GM12872 (cell line): ENCODE results near the gene SOCS6.

Experiments used
- CTCF ChIP-seq: IDR thresholded peaks from 3 replicates; pipeline ENCODE4 v1.5.1; 2011; ENCODE audit warnings: low read depth, mild to moderate bottlenecking, low read length, moderate library complexity; ENCODE audit not compliant: insufficient read depth

Gene SOCS6

DNA sequence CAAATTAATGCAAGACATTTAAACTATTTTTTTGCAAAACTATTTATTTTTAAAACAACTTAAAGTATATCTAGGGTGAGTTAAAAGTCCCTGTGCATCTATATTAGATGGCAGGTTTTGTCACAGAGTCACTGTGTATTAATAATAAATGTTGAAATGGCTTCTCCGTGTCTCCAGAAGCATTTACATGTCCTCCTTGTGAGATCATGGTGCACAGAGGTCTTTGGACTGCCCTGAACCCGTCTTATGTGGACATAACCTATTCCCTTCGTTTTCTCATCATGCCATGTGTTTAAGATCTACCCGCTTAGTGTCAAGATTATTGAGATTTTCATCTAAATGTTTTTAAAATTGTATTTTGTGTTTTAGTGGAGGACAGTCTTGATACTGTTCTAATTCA is 39.3 kb downstream of the SOCS6 start:
- no peak for TF ChIP-seq CTCF

GRCh38 chr18:70329071-70329470 is 40.2 kb downstream of the SOCS6 start:
- TF ChIP-seq CTCF: no peak

- no peak for TF ChIP-seq CTCF
Measured at GRCh38 chr18:70330887-70331286, 42.0 kb downstream of the SOCS6 start.

DNA sequence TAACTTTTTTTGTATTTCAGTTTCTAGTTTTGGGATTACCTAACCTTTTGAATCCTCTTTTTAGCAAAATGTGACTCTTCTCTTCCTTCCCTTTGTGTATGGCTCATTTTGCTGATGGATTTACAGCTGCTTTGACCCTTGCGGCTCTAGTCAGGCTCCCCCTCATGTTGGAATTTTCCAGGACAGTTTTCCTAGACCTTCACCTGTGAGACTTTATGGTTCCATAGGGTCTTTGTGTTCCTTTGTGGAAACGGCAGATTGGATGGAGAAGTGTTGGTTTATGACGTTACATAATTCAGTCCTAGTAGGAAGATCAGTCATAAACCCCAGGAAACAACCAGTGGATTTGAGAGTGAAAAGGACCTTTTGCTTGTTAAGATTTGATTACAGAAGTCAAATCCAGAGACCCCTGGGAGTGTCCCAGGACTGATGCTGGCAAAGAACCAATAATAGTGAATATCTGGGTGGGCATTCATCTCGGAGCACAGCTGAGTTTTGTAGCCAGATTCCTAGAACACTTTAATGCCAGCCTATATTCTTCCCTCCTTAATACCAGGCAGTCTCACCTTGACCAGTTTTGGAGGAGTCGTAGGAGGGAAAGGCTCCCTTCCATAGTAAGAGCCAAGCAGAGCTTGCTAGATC is 42.7 kb downstream of the SOCS6 start:
- TF ChIP-seq CTCF: no peak

- no peak for TF ChIP-seq CTCF
Measured at GRCh38 chr18:70332694-70333093, 43.8 kb downstream of the SOCS6 start.

GRCh38 chr18:70333316-70333715 is 44.5 kb downstream of the SOCS6 start:
- no peak for TF ChIP-seq CTCF

GRCh38 chr18:70333757-70334156 is 44.9 kb downstream of the SOCS6 start:
- TF ChIP-seq CTCF: no peak
